HG03159 (cell line): ENCODE data around the gene PRAMEF11.
"Not testable (repeated sequence)": the region's sequence is repeated elsewhere in the genome, so short reads cannot be mapped to it uniquely, and the experiment has no call there.

ENCODE experiments used
- ATAC-seq: cut with Tn5 transposase; IDR thresholded peaks from one replicate; pipeline ENCODE4 v1.9.1; 2021; ENCODE audit warnings: mild to moderate bottlenecking, moderate library complexity; ENCODE audit not compliant: unreplicated experiment

The PRAMEF11 gene

GRCh38 chr1:12831310-12831709, at the start of gene PRAMEF11:
Gene PRAMEF11 (minus strand): TSS chr1:12831410. CDS start chr1:12828789, 2,621 bp downstream.
- ATAC-seq, result not testable (repeated sequence)

- not testable (repeated sequence) for ATAC-seq
Measured at GRCh38 chr1:12878453-12878852, 47.2 kb upstream of the PRAMEF11 start.

DNA sequence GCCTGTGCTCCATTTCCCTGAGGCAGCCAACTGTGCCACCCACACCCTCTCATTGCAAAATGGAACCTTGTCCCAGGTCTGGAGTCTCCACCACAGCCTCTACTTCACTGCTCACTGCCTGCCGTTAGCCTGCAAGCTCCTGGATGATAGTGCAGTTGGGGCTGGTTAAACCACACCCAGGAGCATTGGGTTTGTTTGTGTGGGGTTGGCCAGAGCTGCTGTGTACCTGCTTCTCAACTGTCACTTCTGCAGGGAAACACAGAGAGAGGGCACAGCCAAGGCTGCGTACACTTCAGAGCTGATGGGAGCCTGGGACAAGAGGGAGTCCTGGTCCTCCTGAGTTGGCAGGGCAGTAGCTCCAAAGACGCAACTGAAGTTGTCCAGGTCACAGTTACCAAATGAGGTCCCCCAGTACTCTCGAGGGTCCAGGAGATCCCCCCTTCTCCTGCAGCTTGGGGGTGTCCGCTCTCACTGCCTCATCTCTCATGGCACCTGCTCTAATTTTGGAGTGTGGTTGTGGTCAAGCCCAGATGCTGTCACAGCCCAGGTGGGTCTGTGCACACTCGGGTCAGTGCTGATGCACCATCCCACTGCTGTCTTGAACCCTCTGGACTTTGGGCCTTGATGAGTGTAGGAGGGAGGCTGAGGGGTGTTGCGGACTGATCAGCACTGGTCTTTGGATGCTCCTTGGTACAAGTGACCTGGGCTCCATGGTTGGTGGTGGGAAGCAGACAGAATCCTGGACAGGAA, 32.1 kb upstream of the PRAMEF11 start:
- ATAC-seq, result not testable (repeated sequence)

DNA sequence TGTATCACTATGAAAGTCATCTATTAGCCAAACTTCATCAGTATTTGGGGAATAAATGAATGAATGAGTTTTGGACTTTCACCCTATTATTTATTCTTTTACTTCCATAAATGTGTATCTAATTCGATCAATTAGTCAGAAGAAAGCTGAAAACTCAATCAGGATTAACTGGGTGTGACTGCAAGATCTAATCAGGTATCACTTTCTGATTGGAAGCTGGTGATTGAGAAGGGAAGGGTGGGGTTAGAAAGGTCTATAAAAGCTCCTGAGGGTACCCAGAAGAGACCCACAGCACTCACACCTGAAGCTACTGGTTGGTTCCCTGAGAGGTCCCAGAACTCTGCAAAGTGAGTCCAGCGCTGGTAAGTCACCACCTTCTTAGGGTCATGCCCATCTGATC, 25.6 kb upstream of the PRAMEF11 start, which contains the start of gene PRAMEF2:
PRAMEF2 (plus strand) TSS at position 301 of the 400 bp plus-strand sequence. CDS start 1,924 bp downstream, outside the sequence.
- ATAC-seq, result not testable (repeated sequence)

DNA sequence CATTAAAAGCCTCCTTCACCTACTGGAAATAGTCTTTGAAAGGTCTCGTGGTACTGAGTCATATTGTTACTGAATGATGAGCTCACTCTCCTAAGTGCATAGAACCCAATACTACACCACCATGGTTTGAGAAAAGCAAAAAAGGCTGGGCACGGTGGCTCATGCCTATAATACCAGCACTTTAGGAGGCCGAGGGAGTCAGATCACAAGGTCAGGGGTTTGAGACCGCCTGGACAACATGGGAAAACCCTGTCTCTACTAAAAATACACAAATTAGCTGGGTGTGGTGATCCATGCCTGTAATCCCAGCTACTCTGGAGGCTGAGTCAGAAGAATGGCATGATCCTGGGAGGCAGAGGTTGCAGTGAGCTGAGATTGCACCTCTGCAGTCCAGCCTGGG, 20.6 kb upstream of the PRAMEF11 start:
- no peak for ATAC-seq

GRCh38 chr1:12848620-12849019, 17.4 kb upstream of the PRAMEF11 start, which contains the start of gene HNRNPCL1:
Gene HNRNPCL1 (minus strand): TSS chr1:12848720. CDS start chr1:12848289, 431 bp downstream.
- ATAC-seq, result not testable (repeated sequence)

GRCh38 chr1:12833251-12833650, 2.0 kb upstream of the PRAMEF11 start:
- ATAC-seq, result not testable (repeated sequence)

DNA sequence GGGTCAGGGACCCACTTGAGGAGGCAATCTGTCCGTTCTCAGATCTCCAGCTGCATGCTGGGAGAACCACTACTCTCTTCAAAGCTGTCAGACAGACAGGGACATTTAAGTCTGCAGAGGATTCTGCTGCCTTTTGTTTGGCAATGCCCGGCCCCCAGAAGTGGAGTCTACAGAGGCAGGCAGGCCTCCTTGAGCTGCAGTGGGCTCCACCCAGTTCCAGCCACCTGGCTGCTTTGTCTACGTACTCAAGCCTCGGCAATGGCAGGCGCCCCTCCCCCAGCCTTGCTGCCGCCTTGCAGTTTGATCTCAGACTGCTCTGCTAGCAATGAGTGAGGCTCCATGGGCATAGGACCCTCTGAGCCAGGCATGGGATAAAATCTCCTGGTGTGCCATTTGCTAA, 12.1 kb downstream of the PRAMEF11 start:
- not testable (repeated sequence) for ATAC-seq

DNA sequence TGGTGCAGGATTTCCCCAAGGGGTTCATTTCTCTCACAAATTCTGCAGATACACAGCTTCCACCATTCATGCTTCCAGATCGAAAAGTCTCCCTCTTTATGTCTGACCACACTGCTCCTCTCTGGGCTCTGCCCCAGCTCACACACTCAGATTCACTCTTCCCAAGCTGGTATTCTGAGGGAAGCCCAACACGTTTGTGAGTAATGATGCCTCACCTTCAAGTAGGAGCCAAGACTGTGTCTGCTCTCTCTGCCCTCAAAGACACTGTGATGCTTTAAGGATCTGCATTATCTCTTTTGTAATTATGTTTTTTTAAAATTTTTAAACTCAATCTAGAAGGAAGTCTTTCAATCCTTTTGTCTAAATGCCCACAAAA, 19.8 kb downstream of the PRAMEF11 start:
- ATAC-seq, result no peak

DNA sequence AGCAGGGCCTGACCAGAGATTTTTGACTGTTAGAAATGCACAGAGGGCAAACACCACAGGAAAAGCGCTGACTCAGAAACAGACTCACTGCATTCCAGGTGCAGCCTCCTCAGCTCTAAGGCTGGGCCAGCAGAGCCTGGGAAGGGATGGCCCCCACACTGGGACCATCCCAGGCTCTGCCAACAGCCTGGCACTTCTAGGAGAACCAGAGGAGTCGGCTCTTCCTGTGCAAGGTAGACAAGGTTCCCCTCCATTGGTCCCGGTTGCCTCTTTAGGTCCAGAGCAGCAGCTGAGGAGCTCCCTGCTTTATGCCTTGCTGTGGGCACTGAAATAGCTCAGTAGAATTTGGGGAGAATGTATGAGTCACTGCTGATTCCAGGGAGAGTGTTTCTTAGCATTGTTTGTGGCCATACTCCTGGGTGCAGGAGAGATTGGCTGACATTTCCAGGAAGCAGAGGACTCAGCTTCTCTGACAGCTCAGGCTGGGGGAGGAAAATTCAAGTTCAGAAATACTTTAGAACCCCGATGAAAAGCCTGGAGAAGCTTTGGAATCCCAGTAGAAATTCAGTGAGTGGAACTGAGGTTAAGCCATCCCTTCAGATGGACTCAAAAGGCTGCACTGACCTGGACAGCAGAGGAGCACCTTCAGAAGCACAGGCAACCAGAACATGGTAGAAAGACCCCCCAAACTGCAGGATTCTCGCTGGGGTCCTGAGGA, 20.4 kb downstream of the PRAMEF11 start:
- no peak for ATAC-seq

DNA sequence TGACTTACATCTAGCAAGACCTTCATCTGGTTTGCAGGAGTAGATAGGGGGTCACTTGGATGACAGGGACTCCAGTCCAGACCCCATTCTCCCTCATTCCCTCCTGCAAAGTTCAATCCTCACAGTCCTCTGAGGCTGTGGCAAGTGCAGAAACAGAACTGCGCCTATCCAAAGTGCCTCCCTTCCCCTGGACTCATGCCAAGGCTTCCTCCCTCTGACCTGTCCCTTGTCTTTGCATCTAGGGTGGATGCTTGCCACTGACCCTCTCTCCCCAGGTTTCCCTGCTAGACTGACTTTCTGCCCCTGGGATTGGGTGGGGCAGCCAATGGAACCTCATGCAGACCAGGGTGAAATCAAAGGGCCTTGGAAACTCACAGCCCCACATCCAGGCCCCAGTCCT, 21.3 kb downstream of the PRAMEF11 start:
- ATAC-seq, result no peak

- no peak for ATAC-seq
Measured at GRCh38 chr1:12799730-12800129, 31.5 kb downstream of the PRAMEF11 start.

DNA sequence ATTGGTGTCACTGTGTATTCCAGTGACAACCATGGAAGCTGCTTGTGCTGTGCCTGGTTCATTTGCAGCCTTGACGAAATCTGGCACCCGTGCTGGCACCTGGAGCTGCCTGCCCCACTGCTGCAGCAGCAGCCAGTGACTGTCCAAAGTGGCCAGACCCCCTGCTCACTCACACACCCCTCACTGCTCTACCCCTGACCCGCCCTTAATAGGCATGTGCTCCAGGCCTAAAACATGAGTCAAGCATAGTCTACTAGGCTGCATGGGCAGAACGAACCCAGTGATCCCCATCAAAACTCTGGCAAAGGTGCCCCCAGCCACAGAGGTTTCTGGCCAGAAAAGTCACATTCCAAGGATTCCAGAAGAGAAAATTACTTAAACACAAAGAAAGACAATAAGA, 32.3 kb downstream of the PRAMEF11 start:
- ATAC-seq, result no peak

- not testable (repeated sequence) for ATAC-seq
Measured at GRCh38 chr1:12791097-12791496, 40.1 kb downstream of the PRAMEF11 start, which contains the start of gene PRAMEF1. Gene PRAMEF1 (plus strand): TSS chr1:12791397. CDS start chr1:12793228, 1,831 bp downstream.

- not testable (repeated sequence) for ATAC-seq
Measured at GRCh38 chr1:12784729-12785128, 46.5 kb downstream of the PRAMEF11 start.

GRCh38 chr1:12783783-12784182, 47.4 kb downstream of the PRAMEF11 start:
- ATAC-seq, result not testable (repeated sequence)

DNA sequence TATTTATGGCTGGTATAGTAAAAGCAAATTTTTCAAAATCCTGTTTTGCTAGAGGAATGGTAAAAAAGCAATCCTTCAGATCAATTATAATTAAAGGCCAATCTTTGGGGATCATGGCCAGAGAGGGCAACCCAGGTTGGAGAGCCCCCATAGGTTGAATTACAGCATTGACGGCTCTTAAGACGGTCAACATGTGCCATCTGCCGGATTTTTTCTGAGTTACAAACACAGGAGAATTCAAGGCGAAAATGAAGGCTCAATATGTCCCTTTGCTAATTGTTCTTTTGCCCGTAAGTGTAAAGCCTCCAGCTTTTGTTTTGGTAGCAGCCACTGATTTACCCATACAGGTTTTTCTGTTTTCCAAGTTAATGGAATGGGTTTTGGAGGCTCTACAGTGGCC, 49.7 kb downstream of the PRAMEF11 start:
- not testable (repeated sequence) for ATAC-seq

DNA sequence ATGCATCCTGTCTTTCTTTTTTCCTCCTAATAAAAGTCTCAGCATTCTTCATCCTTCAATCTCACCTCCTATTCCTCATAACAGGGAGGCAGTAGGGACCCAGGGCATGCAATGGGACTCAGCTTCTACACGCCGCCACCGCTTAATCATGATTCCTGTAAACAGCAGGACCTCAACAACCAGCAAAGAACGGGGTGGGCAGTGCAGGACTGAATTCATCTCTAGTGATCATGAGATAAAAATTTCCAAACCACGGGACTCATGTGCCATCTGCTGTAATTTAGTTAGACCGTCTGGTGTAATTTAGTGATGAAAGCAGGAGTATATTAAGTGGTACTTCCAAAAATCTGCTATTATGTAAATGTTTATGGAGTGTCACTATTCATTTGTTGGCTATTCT, 52.3 kb downstream of the PRAMEF11 start:
- no peak for ATAC-seq

GRCh38 chr1:12778061-12778460, 53.1 kb downstream of the PRAMEF11 start:
- no peak for ATAC-seq

DNA sequence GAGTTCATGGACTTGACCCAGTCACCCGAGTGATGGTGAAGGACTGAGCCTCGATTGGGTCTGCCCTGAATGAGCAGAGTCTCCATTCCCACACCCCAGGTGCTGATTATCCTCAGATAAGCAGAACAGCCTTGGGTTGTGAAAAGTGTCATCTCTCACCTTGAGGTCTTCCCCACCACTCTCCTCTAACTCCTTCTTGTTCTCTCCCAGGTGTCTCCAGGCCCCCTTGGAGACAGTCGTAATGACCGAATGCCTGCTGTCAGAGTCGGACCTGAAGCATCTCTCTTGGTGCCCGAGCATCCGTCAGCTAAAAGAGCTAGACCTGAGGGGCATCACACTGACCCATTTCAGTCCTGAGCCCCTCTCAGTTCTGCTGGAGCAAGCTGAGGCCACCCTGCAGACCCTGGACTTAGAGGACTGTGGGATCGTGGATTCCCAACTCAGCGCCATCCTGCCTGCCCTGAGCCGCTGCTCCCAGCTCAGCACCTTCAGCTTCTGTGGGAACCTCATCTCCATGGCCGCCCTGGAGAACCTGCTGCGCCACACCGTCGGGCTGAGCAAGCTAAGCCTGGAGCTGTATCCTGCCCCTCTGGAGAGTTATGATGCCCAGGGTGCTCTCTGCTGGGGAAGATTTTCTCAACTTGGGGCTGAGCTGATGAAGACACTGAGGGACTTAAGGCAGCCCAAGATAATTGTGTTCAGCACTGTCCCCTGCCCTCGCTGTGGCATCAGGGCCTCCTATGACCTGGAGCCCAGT, 54.2 kb downstream of the PRAMEF11 start:
- no peak for ATAC-seq

- no peak for ATAC-seq
Measured at GRCh38 chr1:12775443-12775842, 55.8 kb downstream of the PRAMEF11 start.
